Activated CD4-positive, alpha-beta T cell treated with anti-CD3 and anti-CD28 coated beads, Interleukin-2, amount 50 U/mL, for 24 hours (primary cell): ENCODE measurements around the gene NHERF1.

Source experiments
- DNase-seq, 2 donors: peaks; one replicate each; pipeline ENCODE4 v3.0.0-alpha.2; 2020; ENCODE audit warnings: low read depth in 1 of 2, low spot score in 1 of 2

Gene NHERF1

DNA sequence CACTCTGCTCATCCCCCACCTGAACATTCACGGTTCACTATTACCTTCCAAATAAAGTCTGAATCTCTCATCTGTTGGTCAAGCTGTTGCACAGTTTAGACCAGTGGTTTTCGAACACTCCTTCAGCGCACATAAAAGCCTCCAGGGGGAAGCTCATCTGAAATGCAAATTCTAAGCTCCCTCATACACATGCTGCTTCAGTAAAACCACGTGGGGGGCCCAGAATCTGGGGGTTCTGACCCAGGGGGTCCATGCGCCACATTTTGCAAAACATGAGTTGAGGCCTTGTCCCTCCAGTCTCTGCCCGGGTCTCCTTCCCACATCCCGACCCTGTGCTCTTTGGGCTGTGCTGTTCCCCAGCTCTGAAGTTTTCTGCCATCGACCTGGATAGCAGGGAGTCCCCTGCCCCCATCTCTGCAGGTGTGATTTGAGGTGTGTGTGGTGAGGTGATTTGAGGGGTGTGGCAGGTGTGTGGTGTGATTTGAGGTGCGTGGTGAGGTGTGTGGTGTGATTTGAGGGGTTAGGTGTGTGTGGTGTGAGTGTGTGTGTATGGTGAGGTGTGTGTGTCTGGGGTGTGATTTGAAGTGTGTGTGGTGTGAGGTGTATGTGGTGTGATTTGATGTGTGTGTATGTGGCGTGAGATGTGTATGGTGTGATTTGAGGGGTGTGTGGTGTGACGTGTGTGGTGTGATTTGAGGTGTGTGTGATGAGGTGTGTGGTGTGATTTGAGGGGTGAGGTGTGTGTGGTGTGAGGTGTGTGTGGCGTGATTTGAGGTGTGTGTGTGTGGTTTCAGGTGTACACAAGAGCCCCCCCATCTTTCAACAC is 16.2 kb upstream of the NHERF1 start:
- DNase-seq, result no peak

- no peak for DNase-seq
Observed at GRCh38 chr17:74733365-74734122, 14.9 kb upstream of the NHERF1 start.

DNA sequence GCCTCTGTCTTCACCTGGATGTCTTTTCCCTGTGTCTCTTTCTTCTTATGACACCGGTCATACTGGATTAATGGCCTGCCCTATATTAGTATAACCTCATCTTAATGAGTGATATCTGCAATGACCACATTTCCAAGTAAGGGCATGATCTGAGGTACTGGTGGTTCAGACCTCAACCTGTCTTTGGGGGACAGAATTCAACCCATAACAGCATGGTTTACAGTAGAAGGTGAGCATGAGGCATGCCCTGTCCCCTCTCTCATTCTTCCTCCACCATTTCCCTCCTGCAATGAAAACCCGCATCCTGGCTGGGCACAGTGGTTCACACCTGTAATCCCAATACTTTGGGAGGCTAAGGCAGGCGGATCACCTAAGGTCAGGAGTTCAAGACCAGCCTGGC is 14.2 kb upstream of the NHERF1 start:
- DNase-seq, result no peak

GRCh38 chr17:74736513-74737298 is 11.7 kb upstream of the NHERF1 start, which contains the start of gene RAB37:
Gene RAB37, plus strand, starts transcription at chr17:74737256. Its CDS starts 17 bp downstream, at chr17:74737273.
- DNase-seq, result no peak

- no peak for DNase-seq
Observed at GRCh38 chr17:74737299-74738050, 11.0 kb upstream of the NHERF1 start.

DNA sequence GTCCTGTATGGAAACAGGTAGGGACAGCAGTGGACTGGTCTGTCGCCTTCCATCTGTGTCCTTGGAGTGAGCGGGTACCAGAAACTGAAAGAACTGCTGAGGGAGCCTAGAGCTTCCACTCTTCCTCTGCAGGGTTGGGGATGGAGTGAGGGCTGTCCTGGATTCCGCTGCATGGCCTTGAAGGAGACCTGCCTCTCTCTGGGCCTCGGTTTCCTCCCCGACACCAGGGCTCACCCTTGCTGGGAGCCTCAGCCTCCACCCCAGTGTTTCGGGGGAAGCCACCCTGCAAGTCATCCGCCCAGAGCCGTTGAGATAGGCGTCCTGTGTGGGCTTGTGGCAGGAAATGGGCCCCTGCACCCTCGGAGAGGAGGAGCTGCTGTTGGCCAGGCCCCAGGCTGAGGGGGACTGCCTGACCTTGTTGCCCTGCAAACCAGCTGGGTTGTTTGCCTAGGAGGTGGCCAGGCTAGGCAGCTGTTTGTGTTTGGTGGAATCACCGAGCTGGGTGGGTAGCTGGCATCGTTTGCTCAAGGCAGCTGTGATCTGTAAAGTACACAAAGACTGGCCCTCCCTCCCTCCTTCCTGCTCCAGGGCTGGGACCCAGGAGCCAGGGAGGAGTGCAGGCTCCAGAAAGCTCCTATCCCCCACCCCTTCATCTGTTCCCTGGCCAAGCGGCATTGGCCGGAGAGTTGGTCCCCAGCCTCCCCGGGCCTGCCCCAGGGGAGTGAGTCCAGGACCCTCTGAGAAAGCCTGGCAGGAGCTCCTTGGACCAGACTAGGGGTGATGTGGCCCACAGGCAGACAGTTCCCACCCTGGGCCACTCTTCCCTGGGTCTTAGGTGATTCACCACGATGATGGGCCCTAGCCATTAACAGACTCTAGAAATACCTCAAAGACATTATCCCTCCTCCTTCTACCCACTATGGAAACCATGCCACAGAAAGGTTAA is 10.1 kb upstream of the NHERF1 start:
- DNase-seq, result no peak

- DNase-seq, result no peak
Observed at GRCh38 chr17:74739227-74739831, 9.1 kb upstream of the NHERF1 start.

DNA sequence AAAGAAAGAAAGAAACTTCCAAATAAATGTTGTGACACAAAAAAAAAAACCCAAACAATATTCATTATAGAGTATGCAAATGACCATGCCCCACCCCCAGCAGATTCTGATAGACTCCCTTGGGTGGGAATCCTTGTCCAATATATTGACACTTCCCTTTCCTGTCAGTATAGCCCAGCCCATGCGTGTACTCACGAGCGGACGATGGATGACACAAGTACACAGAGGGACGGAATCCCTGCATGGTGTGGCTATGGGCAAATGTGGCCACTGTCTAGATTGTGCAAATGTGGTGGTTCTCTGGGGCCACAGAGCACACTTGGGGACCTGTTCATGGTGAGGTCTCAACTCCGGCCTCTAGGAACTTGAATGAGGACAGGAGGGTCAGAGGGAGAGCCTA is 8.3 kb upstream of the NHERF1 start:
- no peak for DNase-seq

GRCh38 chr17:74740641-74741387 is 7.6 kb upstream of the NHERF1 start:
- DNase-seq, result no peak

- no peak for DNase-seq
Observed at GRCh38 chr17:74742153-74742515, 6.3 kb upstream of the NHERF1 start.

GRCh38 chr17:74742978-74743545 is 5.4 kb upstream of the NHERF1 start:
- DNase-seq, result no peak

DNA sequence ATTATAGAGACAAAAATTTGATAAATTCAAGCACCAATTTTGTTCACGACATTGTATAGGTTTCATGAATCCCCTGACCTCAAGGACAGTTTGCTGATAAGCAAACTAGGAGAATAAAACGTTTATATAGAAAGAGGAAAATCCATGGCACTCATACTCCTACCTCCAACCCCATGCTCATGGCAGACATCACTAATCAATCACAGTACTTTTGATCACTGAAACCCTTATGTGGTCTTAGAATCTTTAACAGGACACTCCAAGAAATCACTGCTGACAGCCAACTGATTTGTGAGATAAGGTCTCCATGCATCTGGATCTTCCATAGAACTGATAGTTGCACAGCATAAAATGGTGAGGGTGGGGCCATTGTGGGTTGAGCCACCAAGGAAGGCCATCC is 4.7 kb upstream of the NHERF1 start:
- DNase-seq, result no peak

DNA sequence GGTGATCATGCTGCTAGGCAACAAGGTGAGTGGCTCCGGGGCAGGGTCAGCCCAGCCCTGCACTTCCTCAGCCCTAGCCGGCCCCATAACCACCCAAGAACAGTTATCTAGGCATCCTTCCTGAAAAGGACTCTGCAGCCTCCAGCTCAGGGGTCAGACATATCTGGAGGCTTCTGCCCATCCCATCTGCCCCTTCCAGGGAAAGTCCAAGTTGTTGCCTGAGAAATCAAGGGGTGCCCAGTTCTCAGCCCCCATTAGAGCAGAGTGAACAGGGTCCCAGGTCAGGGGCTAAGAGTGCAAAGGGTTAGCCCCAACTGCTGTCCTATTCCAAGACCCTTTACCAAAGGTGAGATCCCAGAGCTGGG is 4.1 kb upstream of the NHERF1 start:
- DNase-seq, result no peak

DNA sequence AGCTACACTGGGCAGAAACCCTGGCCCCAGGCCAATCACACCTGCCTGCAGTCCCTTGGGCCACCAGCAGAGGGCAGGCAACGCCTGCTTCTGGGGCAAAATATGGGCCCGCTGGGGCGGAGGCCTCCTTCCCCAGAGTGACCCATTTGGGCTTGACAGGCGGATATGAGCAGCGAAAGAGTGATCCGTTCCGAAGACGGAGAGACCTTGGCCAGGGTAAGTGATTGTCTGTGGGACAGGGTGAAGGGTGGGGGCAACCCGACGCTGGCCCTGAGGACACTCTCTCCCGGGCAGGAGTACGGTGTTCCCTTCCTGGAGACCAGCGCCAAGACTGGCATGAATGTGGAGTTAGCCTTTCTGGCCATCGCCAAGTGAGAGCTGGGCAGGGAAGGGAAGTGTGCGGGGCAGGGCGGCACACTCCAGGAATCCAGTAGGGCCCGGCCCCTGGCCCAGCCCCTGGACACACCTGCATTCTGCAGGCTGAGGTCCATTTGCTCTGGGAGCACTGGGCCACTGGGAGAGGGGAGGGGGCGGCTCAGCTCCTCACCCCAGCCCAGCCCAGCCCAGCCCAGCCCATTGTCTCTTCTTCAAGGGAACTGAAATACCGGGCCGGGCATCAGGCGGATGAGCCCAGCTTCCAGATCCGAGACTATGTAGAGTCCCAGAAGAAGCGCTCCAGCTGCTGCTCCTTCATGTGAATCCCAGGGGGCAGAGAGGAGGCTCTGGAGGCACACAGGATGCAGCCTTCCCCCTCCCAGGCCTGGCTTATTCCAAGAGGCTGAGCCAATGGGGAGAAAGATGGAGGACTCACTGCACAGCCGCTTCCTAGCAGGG is 3.5 kb upstream of the NHERF1 start:
- peak; percentile 79 to 84 for DNase-seq

- DNase-seq, result no peak
Observed at GRCh38 chr17:74745548-74746177, 2.8 kb upstream of the NHERF1 start.

GRCh38 chr17:74746376-74746775 is 2.1 kb upstream of the NHERF1 start:
- DNase-seq, result no peak

GRCh38 chr17:74746922-74747321 is 1.5 kb upstream of the NHERF1 start:
- no peak for DNase-seq
